HepG2 (cell line): ENCODE data around the gene DHFR2. TPM values are rescaled to one million over a fixed set of nuclear protein-coding genes. Genes with fewer than 3 reads are reported as not detected.

ENCODE experiments used
- ATAC-seq: fragments of 200-7000 bp; cut with Tn5 transposase; 3 replicates; pipeline ENCODE4 v1.9.1; 2020; ENCODE audit warnings: mild to moderate bottlenecking, moderate library complexity
- BruUV-seq: library from RNA; stranded (reverse); fragments of 400-500 nt; replicated peaks from 2 replicates; lab custom pipeline; 2021; lab: Mats Ljungman, UMichigan
- CTCF ChIA-PET: fragments of 300-600 bp; formaldehyde crosslinking; extraction: SDS; loops from one replicate; lab custom pipeline; 2021; ENCODE audit warnings: low total read pairs, inconsistent platforms, low intra/inter-chr PET ratio; lab: Yijun Ruan, JAX
- POLR2A ChIA-PET: fragments of 350-600 bp; sonication (Branson Sonifier 250); formaldehyde crosslinking; loops from one replicate; lab custom pipeline; 2020; ENCODE audit warnings: antibody characterized with exemption, inconsistent platforms; lab: Yijun Ruan, JAX
- DNase-seq: peaks from one replicate; pipeline ENCODE4 v3.0.0-alpha.2; 2015; ENCODE audit warnings: low spot score
- FAIRE-seq: peaks from 3 replicates; lab custom pipeline; 2011; peaks lifted over from hg19 to GRCh38; lab: Jason Lieb, UNC
- H2AFZ ChIP-seq: one replicate; pipeline ENCODE4 v1.6.1; 2011; ENCODE audit warnings: low read length, inconsistent platforms
- H3K27ac ChIP-seq: fragments of 300-600 bp; 3 replicates; pipeline ENCODE4 v1.8.0; 2011; ENCODE audit warnings: mixed run types, mild to moderate bottlenecking, mixed read lengths, low read length, inconsistent platforms; ENCODE audit not compliant: insufficient read depth; ENCODE audit errors: extremely low read length
- H3K27me3 ChIP-seq, 2 experiments: fragments of 200-600 bp in 1 of 2; 2 replicates in 1 of 2; 3 replicates in 1 of 2; pipeline versions ENCODE4 v1.6.0 to v1.8.0; 2011; ENCODE audit warnings: low read length in 2 of 2, mild to moderate bottlenecking in 2 of 2, moderate library complexity in 2 of 2, inconsistent platforms in 1 of 2; ENCODE audit not compliant: insufficient read depth in 2 of 2, control insufficient read depth in 1 of 2
- H3K36me3 ChIP-seq, 2 experiments: fragments of 200-600 bp in 1 of 2; replicated peaks in 1 of 2; 2 replicates in 1 of 2; 3 replicates in 1 of 2; pipeline versions ENCODE4 v1.5.1 to v1.8.0; 2011; ENCODE audit warnings: low read length in 2 of 2, inconsistent platforms in 1 of 2; ENCODE audit not compliant: insufficient read depth in 2 of 2, control insufficient read depth in 1 of 2
- H3K4me1 ChIP-seq: 2 replicates; pipeline ENCODE4 v1.5.1; 2012; ENCODE audit warnings: low read length, inconsistent platforms; ENCODE audit not compliant: insufficient read depth
- H3K4me2 ChIP-seq: 2 replicates; pipeline ENCODE4 v1.6.0; 2011; ENCODE audit warnings: low read depth, low read length, inconsistent platforms
- H3K4me3 ChIP-seq, 3 experiments: fragments of 200-600 bp in 1 of 3; sonication (generic), shearing (Covaris generic) in 1 of 3; replicated peaks in 1 of 3; 2 replicates each; pipeline ENCODE4 v1.5.1; 2011 to 2016; ENCODE audit warnings: low read length in 3 of 3, inconsistent platforms in 2 of 3, low read depth in 2 of 3, mild to moderate bottlenecking in 2 of 3, control low read depth in 1 of 3, mixed read lengths in 1 of 3; ENCODE audit not compliant: insufficient read depth in 1 of 3
- H3K79me2 ChIP-seq: one replicate; pipeline ENCODE4 v1.6.1; 2011; ENCODE audit warnings: low read length, inconsistent platforms; ENCODE audit not compliant: insufficient read depth
- H3K9ac ChIP-seq: 2 replicates; pipeline ENCODE4 v1.6.0; 2011; ENCODE audit warnings: mild to moderate bottlenecking, low read depth, low read length, inconsistent platforms; ENCODE audit not compliant: insufficient read depth
- H3K9me3 ChIP-seq: 2 replicates; pipeline ENCODE4 v1.5.1; 2012; ENCODE audit warnings: mild to moderate bottlenecking, low read length
- H4K20me1 ChIP-seq: 2 replicates; pipeline ENCODE4 v1.6.0; 2011; ENCODE audit warnings: inconsistent platforms, mild to moderate bottlenecking, low read length, moderate library complexity; ENCODE audit not compliant: insufficient read depth
- HOXA5 ChIP-seq: sonication (generic); formaldehyde crosslinking; IDR thresholded peaks from 2 replicates; pipeline ENCODE4 v1.4.0; 2020; ENCODE audit warnings: missing genetic modification reagents
- MATR3 ChIP-seq: sonication (generic); formaldehyde crosslinking; IDR thresholded peaks from 2 replicates; pipeline ENCODE4 v1.4.0; 2020; ENCODE audit warnings: missing genetic modification reagents
- MZF1 ChIP-seq: sonication (generic); formaldehyde crosslinking; IDR thresholded peaks from 2 replicates; pipeline ENCODE4 v1.8.1; 2023; ENCODE audit warnings: mild to moderate bottlenecking, missing genetic modification reagents, borderline replicate concordance
- SNAPC5 ChIP-seq: sonication (generic); formaldehyde crosslinking; IDR thresholded peaks from 2 replicates; pipeline ENCODE4 v1.8.1; 2023; ENCODE audit warnings: mild to moderate bottlenecking, missing genetic modification reagents, borderline replicate concordance
- ZBTB2 ChIP-seq: sonication (generic); formaldehyde crosslinking; IDR thresholded peaks from 2 replicates; pipeline ENCODE4 v1.8.0; 2022; ENCODE audit warnings: low read depth, missing genetic modification reagents
- ZBTB38 ChIP-seq: sonication (generic); formaldehyde crosslinking; IDR thresholded peaks from 2 replicates; pipeline ENCODE4 v1.5.1; 2020; ENCODE audit warnings: mild to moderate bottlenecking, missing genetic modification reagents
- ZMAT3 ChIP-seq: sonication (generic); formaldehyde crosslinking; conservative IDR thresholded peaks from 2 replicates; pipeline ENCODE4 v1.7.0; 2021; ENCODE audit warnings: missing genetic modification reagents
- ZNF101 ChIP-seq: sonication (generic); formaldehyde crosslinking; IDR thresholded peaks from 2 replicates; pipeline ENCODE4 v1.4.0; 2020; ENCODE audit warnings: mild to moderate bottlenecking, low read depth, missing genetic modification reagents, borderline replicate concordance
- ZNF136 ChIP-seq: sonication (generic); formaldehyde crosslinking; IDR thresholded peaks from 2 replicates; pipeline ENCODE4 v1.8.1; 2022; ENCODE audit warnings: low read depth, mild to moderate bottlenecking, moderate library complexity, missing genetic modification reagents
- ZNF17 ChIP-seq: sonication (generic); formaldehyde crosslinking; IDR thresholded peaks from 2 replicates; pipeline ENCODE4 v1.5.0; 2020; ENCODE audit warnings: mild to moderate bottlenecking, missing genetic modification reagents
- ZNF761 ChIP-seq: sonication (generic); formaldehyde crosslinking; conservative IDR thresholded peaks from 2 replicates; pipeline ENCODE4 v1.4.0; 2020; ENCODE audit warnings: mild to moderate bottlenecking, missing genetic modification reagents
- WGBS: methylation state at CpG from one replicate; pipeline ENCODE4 v1.1.6; 2017; ENCODE audit warnings: low lambda C conversion rate; 5-methylcytosine and 5-hydroxymethylcytosine counted together
- in situ Hi-C: cut with HindIII; loops from 2 replicates; pipeline ENCODE4 v1.10.0; 2017; ENCODE audit warnings: low pct_unique_long_range_greater_than_20kb; ENCODE audit not compliant: extremely low pct_ligation_motif_present
- intact Hi-C: fragments of 100-400 bp; cut with micrococcal nuclease; formaldehyde crosslinking; loops from one replicate; pipeline ENCODE4 v1.10.0; 2022; ENCODE audit not compliant: unreplicated experiment
- polyA plus RNA-seq, 8 experiments: library from polyadenylated mRNA; depleted of rRNA in 3 of 8; stranded (reverse) in 7 of 8; unstranded in 1 of 8; fragments of >200 nt; fragmentation: Illumina TruSeq in 4 of 8; extraction: Trizol in 4 of 8; gene quantifications; 2 replicates each; pipeline versions ENCODE4 v1.2.1 to v1.2.3, GENCODE V29; 2011 to 2016; ENCODE audit warnings: low read depth in 4 of 8, missing spikeins in 1 of 8, mixed read lengths in 1 of 8; ENCODE audit not compliant: insufficient read depth in 1 of 8
- total RNA-seq, 5 experiments: library from RNA; depleted of rRNA; stranded (reverse); fragments of >200 nt; fragmentation: Illumina TruSeq; extraction: Trizol; gene quantifications; 2 replicates each; pipeline ENCODE4 v1.2.3, GENCODE V29; 2016; ENCODE audit warnings: low read depth in 1 of 5
- TF ChIP-seq, protein P1 (sequence below): IDR thresholded peaks from 2 replicates; pipeline ENCODE4 v1.6.1; 2016; ENCODE audit warnings: control low read depth

Gene DHFR2
- total and polyA plus RNA-seq, 2 of the 13 experiments (the other 11 are each of a cell fraction or from before 2014, with no cell fraction given), result 1.4 to 4.6 TPM

GRCh38 chr3:94011233-94011711 lies 51.4 kb downstream of the DHFR2 start:
- ChIA-PET CTCF (no interaction called here), POLR2A (no interaction called here)
- H3K27me3 ChIP-seq, result no peaks in the 10 kb centered on the region
- H3K4me1 ChIP-seq, result no peaks in the 10 kb centered on the region
- in situ Hi-C loops, result no loop called here
- ATAC-seq (no peak), DNase-seq (no peak), FAIRE-seq (no peak)
- H3K4me2 ChIP-seq, result no peak overlapping the region
- H3K79me2 ChIP-seq, result no peaks in the 10 kb centered on the region
- no peak overlapping the region for H3K9ac ChIP-seq
- no peak overlapping the region for H2AFZ ChIP-seq
- intact Hi-C loops, result no loop called here
- H4K20me1 ChIP-seq, result no peaks in the 10 kb centered on the region
- BruUV-seq, result no TSS peak
- H3K4me3 ChIP-seq, result no peak overlapping the region
- no peaks in the 10 kb centered on the region for H3K36me3 ChIP-seq
- WGBS, result 95% methylated on average over 3 of the region's 3 CpGs
- H3K9me3 ChIP-seq, result no peaks in the 10 kb centered on the region
- TF ChIP-seq ZNF136 (CRISPR knock-in tag) (no peak), MATR3 (CRISPR knock-in tag) (no peak), SNAPC5 (CRISPR knock-in tag) (no peak), ZMAT3 (CRISPR knock-in tag) (no peak), ZNF761 (no peak), ZNF101 (CRISPR knock-in tag) (no peak), ZBTB2 (CRISPR knock-in tag) (no peak), ZNF17 (no peak), HOXA5 (no peak), ZBTB38 (CRISPR knock-in tag) (no peak), MZF1 (CRISPR knock-in tag) (no peak)
- TF ChIP-seq, protein P1, sequence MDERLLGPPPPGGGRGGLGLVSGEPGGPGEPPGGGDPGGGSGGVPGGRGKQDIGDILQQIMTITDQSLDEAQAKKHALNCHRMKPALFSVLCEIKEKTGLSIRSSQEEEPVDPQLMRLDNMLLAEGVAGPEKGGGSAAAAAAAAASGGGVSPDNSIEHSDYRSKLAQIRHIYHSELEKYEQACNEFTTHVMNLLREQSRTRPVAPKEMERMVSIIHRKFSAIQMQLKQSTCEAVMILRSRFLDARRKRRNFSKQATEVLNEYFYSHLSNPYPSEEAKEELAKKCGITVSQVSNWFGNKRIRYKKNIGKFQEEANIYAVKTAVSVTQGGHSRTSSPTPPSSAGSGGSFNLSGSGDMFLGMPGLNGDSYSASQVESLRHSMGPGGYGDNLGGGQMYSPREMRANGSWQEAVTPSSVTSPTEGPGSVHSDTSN (CRISPR knock-in tag), result no peak
- H3K27ac ChIP-seq, result no peak overlapping the region
